GM23338 (cell line): Measurements from ENCODE around the gene CALML5. TPM values are rescaled to one million over a fixed set of nuclear protein-coding genes. Genes with fewer than 3 reads are reported as not detected.

Source experiments
- ATAC-seq: fragments of 200-7000 bp; cut with Tn5 transposase; 3 replicates; pipeline ENCODE4 v1.9.1; 2020
- DNase-seq: peaks from one replicate; pipeline ENCODE4 v3.0.0-alpha.2; 2015; ENCODE audit warnings: low spot score
- H2AFZ ChIP-seq: fragments of 200-600 bp; sonication (generic); 2 replicates; pipeline ENCODE4 v1.8.0; 2016; ENCODE audit warnings: antibody characterized with exemption, mild to moderate bottlenecking, moderate library complexity
- H3F3A ChIP-seq: fragments of 200-600 bp; sonication (generic); replicated peaks from 2 replicates; pipeline ENCODE4 v1.8.0; 2017; ENCODE audit warnings: antibody characterized with exemption, mixed run types, low read depth
- H3K27ac ChIP-seq: fragments of 200-600 bp; sonication (generic); 2 replicates; pipeline ENCODE4 v1.6.1; 2016; ENCODE audit warnings: low read depth
- H3K27me3 ChIP-seq: fragments of 200-600 bp; sonication (generic); 2 replicates; pipeline ENCODE4 v1.8.0; 2016; ENCODE audit warnings: mild to moderate bottlenecking, mixed run types, moderate library complexity; ENCODE audit not compliant: insufficient read depth
- H3K36me3 ChIP-seq: fragments of 200-600 bp; sonication (generic); 2 replicates; pipeline ENCODE4 v1.8.0; 2016; ENCODE audit warnings: mild to moderate bottlenecking; ENCODE audit not compliant: insufficient read depth
- H3K4me1 ChIP-seq: fragments of 200-600 bp; sonication (generic); 2 replicates; pipeline ENCODE4 v1.8.0; 2016; ENCODE audit warnings: mild to moderate bottlenecking, moderate library complexity; ENCODE audit not compliant: insufficient read depth
- H3K4me2 ChIP-seq: fragments of 200-600 bp; sonication (generic); 2 replicates; pipeline ENCODE4 v1.7.1; 2017; ENCODE audit warnings: mixed run types
- H3K4me3 ChIP-seq: fragments of 200-600 bp; sonication (generic); 2 replicates; pipeline ENCODE4 v1.6.1; 2016; ENCODE audit warnings: mixed run types
- H3K79me2 ChIP-seq: fragments of 200-600 bp; sonication (generic); replicated peaks from 2 replicates; pipeline ENCODE4 v1.8.0; 2017; ENCODE audit warnings: mild to moderate bottlenecking; ENCODE audit not compliant: insufficient read depth
- H3K9me2 ChIP-seq: fragments of 200-600 bp; sonication (generic); 2 replicates; pipeline ENCODE4 v1.8.0; 2017; ENCODE audit not compliant: insufficient read depth
- H4K20me1 ChIP-seq: fragments of 200-600 bp; sonication (generic); replicated peaks from 2 replicates; pipeline ENCODE4 v1.8.0; 2017; ENCODE audit warnings: mild to moderate bottlenecking; ENCODE audit not compliant: insufficient read depth
- H3K27ac Mint-ChIP-seq: 2 replicates; pipeline ENCODE4 v1.8.0; 2020; ENCODE audit warnings: inconsistent platforms, mild to moderate bottlenecking, moderate library complexity, mixed read lengths
- H3K27me3 Mint-ChIP-seq: 3 replicates; pipeline ENCODE4 v1.8.0; 2022; ENCODE audit warnings: low read depth, mild to moderate bottlenecking, moderate library complexity, mixed read lengths, inconsistent platforms; ENCODE audit not compliant: insufficient read depth, poor library complexity
- H3K36me3 Mint-ChIP-seq: 3 replicates; pipeline ENCODE4 v1.8.0; 2021; ENCODE audit warnings: low read depth, mild to moderate bottlenecking, inconsistent platforms, moderate library complexity, mixed read lengths
- H3K4me1 Mint-ChIP-seq: 3 replicates; pipeline ENCODE4 v1.8.0; 2020; ENCODE audit warnings: mild to moderate bottlenecking, inconsistent platforms, mixed read lengths
- H3K4me3 Mint-ChIP-seq: 3 replicates; pipeline ENCODE4 v1.8.0; 2021; ENCODE audit warnings: moderate library complexity, mild to moderate bottlenecking, inconsistent platforms, mixed read lengths
- H3K9me3 Mint-ChIP-seq: 3 replicates; pipeline ENCODE4 v1.8.0; 2020; ENCODE audit warnings: moderate library complexity, mild to moderate bottlenecking, inconsistent platforms, mixed read lengths
- CREB1 ChIP-seq: fragments of 250-450 bp; sonication (Bioruptor Pico); IDR thresholded peaks from 2 replicates; pipeline ENCODE4 v1.5.0; 2020; ENCODE audit warnings: low read depth, mild to moderate bottlenecking, moderate library complexity
- CTCF ChIP-seq, 2 experiments: fragments of 200-600 bp in 1 of 2; sonication (generic) in 1 of 2; conservative IDR thresholded peaks; 2 replicates each; pipeline versions ENCODE4 v1.5.1 to v1.6.1; 2016 to 2017; ENCODE audit warnings: antibody characterized with exemption in 2 of 2, low read depth in 2 of 2, mild to moderate bottlenecking in 2 of 2, moderate library complexity in 1 of 2
- ETS1 ChIP-seq: IDR thresholded peaks from 2 replicates; pipeline ENCODE4 v1.6.1; 2016; ENCODE audit warnings: antibody characterized with exemption
- EZH2 ChIP-seq: fragments of 200-600 bp; sonication (generic); IDR thresholded peaks from one replicate; pipeline ENCODE4 v1.8.0; 2017; ENCODE audit warnings: antibody characterized with exemption, mild to moderate bottlenecking, low read depth; ENCODE audit not compliant: unreplicated experiment
- EZH2phosphoT487 ChIP-seq: fragments of 200-600 bp; sonication (generic); IDR thresholded peaks from one replicate; pipeline ENCODE4 v1.8.1; 2018; ENCODE audit warnings: antibody characterized with exemption; ENCODE audit not compliant: unreplicated experiment
- JUNB ChIP-seq: IDR thresholded peaks from one replicate; pipeline ENCODE4 v1.6.1; 2016; ENCODE audit warnings: antibody characterized with exemption; ENCODE audit not compliant: unreplicated experiment
- NANOG ChIP-seq: IDR thresholded peaks from 2 replicates; pipeline ENCODE4 v1.6.1; 2016; ENCODE audit warnings: antibody characterized with exemption, borderline replicate concordance
- POLR2AphosphoS5 ChIP-seq: IDR thresholded peaks from 2 replicates; pipeline ENCODE4 v1.6.1; 2016; ENCODE audit warnings: antibody characterized with exemption, low read depth
- REST ChIP-seq: IDR thresholded peaks from one replicate; pipeline ENCODE4 v1.6.1; 2018; ENCODE audit warnings: antibody characterized with exemption; ENCODE audit not compliant: unreplicated experiment
- STAT1 ChIP-seq: IDR thresholded peaks from one replicate; pipeline ENCODE4 v1.6.1; 2016; ENCODE audit warnings: antibody characterized with exemption; ENCODE audit not compliant: unreplicated experiment
- ZNF114 ChIP-seq: fragments of 250-450 bp; sonication (Bioruptor Pico); IDR thresholded peaks from 2 replicates; pipeline ENCODE4 v1.5.0; 2020; ENCODE audit warnings: mild to moderate bottlenecking, moderate library complexity
- ZNF331 ChIP-seq: fragments of 250-450 bp; sonication (Bioruptor Pico); IDR thresholded peaks from 2 replicates; pipeline ENCODE4 v1.5.0; 2020; ENCODE audit warnings: low read depth, mild to moderate bottlenecking, moderate library complexity
- ZNF462 ChIP-seq: fragments of 250-450 bp; sonication (Bioruptor Pico); IDR thresholded peaks from 2 replicates; pipeline ENCODE4 v1.5.0; 2020; ENCODE audit warnings: mild to moderate bottlenecking, moderate library complexity
- polyA plus RNA-seq: library from polyadenylated mRNA; unstranded; fragments of >200 nt; fragmentation: Nextera tagmentation; extraction: Ambion mirVana; gene quantifications from 2 replicates; pipeline ENCODE4 v1.2.1, GENCODE V29; 2016
- total RNA-seq: library from RNA; depleted of rRNA; stranded (reverse); fragments of >200 nt; shearing (Covaris generic); gene quantifications from 2 replicates; pipeline ENCODE4 v1.2.3, GENCODE V29; 2014

CALML5 gene
- total and polyA plus RNA-seq, 2 experiments from 2014 or later, result 0.40 TPM; not detected in 1

- Mint-ChIP-seq H3K27me3 (peaks cover 3% of the 10 kb centered on the region), H3K9me3 (peaks cover 2% of the 10 kb centered on the region; the same call in 2 of the 3 replicates)
- no peak for ATAC-seq
Observed at GRCh38 chr10:5457741-5458140, 41.6 kb downstream of the CALML5 start.

More at GRCh38 chr10:5457741-5458140, 41.6 kb downstream of the CALML5 start:
- Histone ChIP-seq H3K36me3 (peaks cover 58% of the 10 kb centered on the region), H4K20me1 (no peaks in the 10 kb centered on the region), H3F3A (no peaks in the 10 kb centered on the region), H3K4me3 (no peak overlapping the region), H3K27ac (no peak overlapping the region), H2AFZ (no peak overlapping the region), H3K4me1 (peaks cover 7% of the 10 kb centered on the region), H3K27me3 (no peaks in the 10 kb centered on the region), H3K4me2 (no peak overlapping the region), H3K9me2 (no peaks in the 10 kb centered on the region), H3K79me2 (no peaks in the 10 kb centered on the region; the same call in none of the 2 replicates)
- H3K4me1 Mint-ChIP-seq, result peaks cover 11% of the 10 kb centered on the region
- no peak overlapping the region for H3K27ac Mint-ChIP-seq
- no peak for TF ChIP-seq POLR2AphosphoS5
- no peak for TF ChIP-seq CTCF (conservative IDR thresholded peaks at IDR 0.05; ENCODE audit: low read depth in 2 of 2)
- no peak for TF ChIP-seq EZH2
- no peak for TF ChIP-seq NANOG
- no peak for TF ChIP-seq CREB1
- no peak for TF ChIP-seq EZH2phosphoT487
- TF ChIP-seq REST, result no peak
- TF ChIP-seq ETS1, result no peak
- no peak for TF ChIP-seq STAT1
- no peak for TF ChIP-seq ZNF462
- TF ChIP-seq ZNF114 (CRISPR knock-in tag), result no peak
- TF ChIP-seq ZNF331 (CRISPR knock-in tag), result no peak
- no peak for TF ChIP-seq JUNB
- DNase-seq, result no peak
- H3K36me3 Mint-ChIP-seq, result peaks cover 93% of the 10 kb centered on the region
- H3K4me3 Mint-ChIP-seq, result no peak overlapping the region
